ENCODE data around the gene GJD3.

The GJD3 gene

GRCh38 chr17:40327735-40328385, 36.7 kb downstream of the GJD3 start:
- in situ Hi-C loops (cut with MboI; ENCODE audit: low pct_unique_long_range_greater_than_20kb, low sequenced_read_pairs) = no loop called here
- DNase-seq = no peak

GRCh38 chr17:40327244-40327729, 37.2 kb downstream of the GJD3 start:
- DNase-seq = no peak
- in situ Hi-C loops (cut with MboI; ENCODE audit: low pct_unique_long_range_greater_than_20kb, low sequenced_read_pairs) = no loop called here

GRCh38 chr17:40326832-40327199, 37.7 kb downstream of the GJD3 start:
- in situ Hi-C loops (cut with MboI; ENCODE audit: low pct_unique_long_range_greater_than_20kb, low sequenced_read_pairs) = no loop called here
- DNase-seq = no peak

- in situ Hi-C loops (cut with MboI; ENCODE audit: low pct_unique_long_range_greater_than_20kb, low sequenced_read_pairs) = no loop called here
- DNase-seq = no peak
Observed at GRCh38 chr17:40326014-40326831, 38.3 kb downstream of the GJD3 start.

GRCh38 chr17:40325156-40326013, 39.2 kb downstream of the GJD3 start:
- DNase-seq = no peak
- in situ Hi-C loops (cut with MboI; ENCODE audit: low pct_unique_long_range_greater_than_20kb, low sequenced_read_pairs) = no loop called here

GRCh38 chr17:40323391-40324381, 40.9 kb downstream of the GJD3 start:
- DNase-seq = no peak
- in situ Hi-C loops (cut with MboI; ENCODE audit: low pct_unique_long_range_greater_than_20kb, low sequenced_read_pairs) = no loop called here

- in situ Hi-C loops (cut with MboI; ENCODE audit: low pct_unique_long_range_greater_than_20kb, low sequenced_read_pairs) = no loop called here
- DNase-seq = peak; percentile 98
Observed at GRCh38 chr17:40322358-40323315, 41.9 kb downstream of the GJD3 start.

GRCh38 chr17:40321961-40322357, 42.6 kb downstream of the GJD3 start:
- in situ Hi-C loops (cut with MboI; ENCODE audit: low pct_unique_long_range_greater_than_20kb, low sequenced_read_pairs) = no loop called here
- no peak for DNase-seq

GRCh38 chr17:40321524-40321929, 43.0 kb downstream of the GJD3 start:
- DNase-seq = no peak
- in situ Hi-C loops (cut with MboI; ENCODE audit: low pct_unique_long_range_greater_than_20kb, low sequenced_read_pairs) = no loop called here

- no peak for DNase-seq
- in situ Hi-C loops (cut with MboI; ENCODE audit: low pct_unique_long_range_greater_than_20kb, low sequenced_read_pairs) = no loop called here
Observed at GRCh38 chr17:40320756-40321523, 43.6 kb downstream of the GJD3 start.

- in situ Hi-C loops (cut with MboI; ENCODE audit: low pct_unique_long_range_greater_than_20kb, low sequenced_read_pairs) = no loop called here
Observed at GRCh38 chr17:40319651-40320540, 44.6 kb downstream of the GJD3 start.

GRCh38 chr17:40318830-40319391, 45.6 kb downstream of the GJD3 start:
- in situ Hi-C loops (cut with MboI; ENCODE audit: low pct_unique_long_range_greater_than_20kb, low sequenced_read_pairs) = no loop called here
- DNase-seq = no peak

More at GRCh38 chr17:40319651-40320540, 44.6 kb downstream of the GJD3 start:
- no peak for DNase-seq

- in situ Hi-C loops (cut with MboI; ENCODE audit: low pct_unique_long_range_greater_than_20kb, low sequenced_read_pairs) = no loop called here
- DNase-seq = peak; percentile 95
Observed at GRCh38 chr17:40317880-40318829, 46.4 kb downstream of the GJD3 start.

GRCh38 chr17:40317345-40317873, 47.1 kb downstream of the GJD3 start:
- DNase-seq = peak; percentile 62
- in situ Hi-C loops (cut with MboI; ENCODE audit: low pct_unique_long_range_greater_than_20kb, low sequenced_read_pairs) = no loop called here

Measured in KBM-7 (cell line).